Measurements from ENCODE around the gene KRT1. TPM values are rescaled to one million over a fixed set of nuclear protein-coding genes. Genes with fewer than 3 reads are reported as not detected.
"Not testable (repeated sequence)": the region's sequence is repeated elsewhere in the genome, so short reads cannot be mapped to it uniquely, and the experiment has no call there.

KRT1 gene
- polyA plus RNA-seq, 2 of the 4 experiments (the other 2 are of a cell fraction), result not detected

GRCh38 chr12:52715416-52715815 lies 35.2 kb upstream of the KRT1 start:
- Histone ChIP-seq H3K4me2 (no peak overlapping the region), H3K9me3 (no peaks in the 10 kb centered on the region), H3K4me1 (peaks cover 13% of the 10 kb centered on the region; the same call in 2 of the 3 replicates), H3K27ac (no peak overlapping the region), H3K4me3 (no peak overlapping the region)
- ChIA-PET CTCF (interaction anchor here (0.9 to 1.4 kb wide), 6 partner anchors 14 to 164 kb away, joined by 3 to 6 read pairs (median 3); no protein-coding TSS in a partner anchor), POLR2A (no interaction called here)
- WGBS (ENCODE audit: missing lambda C conversion rate), result 92% methylated on average over 14 of the region's 14 CpGs
- ATAC-seq, result peak in 1 of 2 experiments; percentile 46; a peak in 3 of 6 replicates
- TF ChIP-seq RAD21 (conservative IDR thresholded peaks at IDR 0.05 in 1 of 2, IDR thresholded peaks at IDR 0.05 in 1 of 2), result peak in 1 of 2 experiments; percentile 22; a peak in 2 of 5 replicates
- no peak for TF ChIP-seq JUNB (IDR thresholded peaks at IDR 0.05)
- no peak for FAIRE-seq
- DNase-seq (ENCODE audit: low read depth in 1 of 2, low spot score in 1 of 2), result peak; percentile 23 to 38

DNA sequence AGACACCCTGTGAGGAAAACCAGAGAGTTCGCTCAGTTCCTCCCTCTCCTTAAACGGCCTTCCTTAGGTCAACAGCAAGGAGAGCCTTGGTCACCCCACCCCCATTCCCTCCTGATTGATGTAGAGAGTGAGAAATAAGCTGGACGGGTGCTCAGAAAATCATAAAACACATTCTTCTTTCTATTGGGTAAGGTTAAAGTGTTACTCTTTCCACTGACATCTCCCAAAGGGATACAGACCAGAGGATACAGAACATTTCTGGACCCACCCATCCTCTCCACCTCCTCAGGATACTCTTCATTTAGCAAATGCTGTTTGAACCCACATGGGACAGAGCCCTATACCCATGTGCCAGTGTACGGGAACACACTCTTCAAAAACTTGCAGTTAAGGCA lies 34.7 kb upstream of the KRT1 start:
- ChIA-PET POLR2A (no interaction called here), CTCF (interaction anchor here (0.9 to 1.3 kb wide), 8 partner anchors 14 to 165 kb away, joined by 3 to 6 read pairs (median 3); no protein-coding TSS in a partner anchor)
- Histone ChIP-seq H3K4me3 (no peak overlapping the region; the same call in 1 of the 3 replicates), H3K4me2 (peak overlapping the region; percentile 91), H3K27ac (peak overlapping the region in 1 of 2 experiments; percentile 93; a peak in 2 of 6 replicates), H3K9me3 (no peaks in the 10 kb centered on the region), H3K4me1 (peaks cover 8% of the 10 kb centered on the region; the same call in 1 of the 3 replicates)
- ATAC-seq (peak in 1 of 2 experiments; percentile 7; a peak in 2 of 6 replicates), DNase-seq (ENCODE audit: low read depth in 1 of 2, low spot score in 1 of 2) (no peak), FAIRE-seq (no peak)
- 93% methylated on average over 4 of the region's 4 CpGs for WGBS (ENCODE audit: missing lambda C conversion rate)
- no peak for TF ChIP-seq MYC (IDR thresholded peaks at IDR 0.05; ENCODE audit: borderline replicate concordance, low read length)
- no peak for TF ChIP-seq RAD21 (conservative IDR thresholded peaks at IDR 0.05 in 1 of 2, IDR thresholded peaks at IDR 0.05 in 1 of 2)
- TF ChIP-seq JUN (IDR thresholded peaks at IDR 0.05), result no peak
- no peak for TF ChIP-seq CHD2 (IDR thresholded peaks at IDR 0.05; ENCODE audit: low read length, partially characterized antibody)
- no peak for TF ChIP-seq FOXS1 (CRISPR knock-in tag; IDR thresholded peaks at IDR 0.05)
- no peak for TF ChIP-seq CEBPB (IDR thresholded peaks at IDR 0.05)
- no peak for TF ChIP-seq SREBF2 (IDR thresholded peaks at IDR 0.05)
- TF ChIP-seq HOXB13 (CRISPR knock-in tag; IDR thresholded peaks at IDR 0.05; ENCODE audit: low read depth), result no peak
- no peak for TF ChIP-seq EHF (CRISPR knock-in tag; IDR thresholded peaks at IDR 0.05)
- TF ChIP-seq HOXA7 (CRISPR knock-in tag; IDR thresholded peaks at IDR 0.05), result no peak
- no peak for TF ChIP-seq CBX8 (IDR thresholded peaks at IDR 0.05)
- TF ChIP-seq BHLHE40 (IDR thresholded peaks at IDR 0.05; ENCODE audit: low read depth, low read length), result no peak
- no peak for TF ChIP-seq BCL3 (IDR thresholded peaks at IDR 0.05)
- TF ChIP-seq RFX5 (IDR thresholded peaks at IDR 0.05), result no peak
- no peak for TF ChIP-seq FOSL2 (IDR thresholded peaks at IDR 0.05)
- TF ChIP-seq FOSL2 (CRISPR knock-in tag; IDR thresholded peaks at IDR 0.05), result no peak
- TF ChIP-seq POLR2AphosphoS2 (conservative IDR thresholded peaks at IDR 0.05; ENCODE audit: low read length), result no peak
- TF ChIP-seq TP53 (CRISPR knock-in tag; IDR thresholded peaks at IDR 0.05), result no peak
- no peak for TF ChIP-seq PHF8 (IDR thresholded peaks at IDR 0.05; ENCODE audit: borderline replicate concordance, low read depth)
- TF ChIP-seq SMC3 (IDR thresholded peaks at IDR 0.05), result no peak

DNA sequence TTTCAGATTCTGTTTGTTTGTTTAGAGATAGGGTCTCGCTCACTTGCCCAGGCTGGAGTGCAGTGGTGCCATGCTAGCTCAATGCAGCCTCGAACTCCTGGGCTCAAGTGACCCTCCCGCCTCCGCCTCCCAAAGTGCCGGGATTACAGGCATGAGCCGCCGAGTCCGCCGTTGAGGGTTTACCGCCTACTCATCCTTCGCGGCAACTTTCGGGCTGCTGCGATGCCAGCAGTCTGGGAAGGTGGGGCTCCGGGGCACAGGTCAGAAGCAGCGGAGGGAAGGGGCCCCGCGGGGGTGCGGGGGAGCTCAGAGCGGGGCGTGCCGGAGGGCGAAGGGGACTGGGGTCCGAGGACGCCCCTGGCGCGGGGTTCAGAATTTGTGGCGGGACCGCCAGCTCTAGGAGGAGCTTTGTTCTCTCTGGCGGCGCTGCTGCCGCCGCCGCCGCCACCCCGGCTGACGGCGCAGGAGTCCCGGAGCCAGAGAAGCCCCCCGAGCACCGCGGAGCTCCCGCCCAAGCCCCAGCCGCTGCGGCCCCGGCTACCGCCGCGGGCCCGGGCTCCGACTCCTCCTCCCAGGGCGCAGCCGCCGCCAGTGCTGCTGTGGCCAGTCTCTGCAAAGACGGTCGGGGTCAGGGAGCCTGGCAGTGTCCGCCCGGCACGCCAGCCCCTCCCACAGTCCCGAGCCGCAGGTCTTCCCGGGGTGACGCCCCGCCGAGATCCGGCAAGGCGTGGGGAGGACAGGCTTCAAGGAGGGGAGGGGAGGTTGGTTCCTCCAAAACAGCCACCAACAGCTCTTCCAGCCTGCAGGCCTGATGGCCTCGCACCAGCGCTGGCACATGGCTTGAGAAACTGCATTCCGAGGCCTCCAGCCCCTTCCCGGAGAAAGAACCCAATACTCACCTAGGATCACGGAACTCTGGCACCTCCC lies 34.0 kb upstream of the KRT1 start:
- TF ChIP-seq RARB (CRISPR knock-in tag; IDR thresholded peaks at IDR 0.05), result no peak
- TF ChIP-seq, protein P1, sequence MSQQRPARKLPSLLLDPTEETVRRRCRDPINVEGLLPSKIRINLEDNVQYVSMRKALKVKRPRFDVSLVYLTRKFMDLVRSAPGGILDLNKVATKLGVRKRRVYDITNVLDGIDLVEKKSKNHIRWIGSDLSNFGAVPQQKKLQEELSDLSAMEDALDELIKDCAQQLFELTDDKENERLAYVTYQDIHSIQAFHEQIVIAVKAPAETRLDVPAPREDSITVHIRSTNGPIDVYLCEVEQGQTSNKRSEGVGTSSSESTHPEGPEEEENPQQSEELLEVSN (IDR thresholded peaks at IDR 0.05; ENCODE audit: borderline replicate concordance, low read depth), result peak; percentile 85
- no peak for TF ChIP-seq HEYL (CRISPR knock-in tag; IDR thresholded peaks at IDR 0.05)
- TF ChIP-seq, protein P2, sequence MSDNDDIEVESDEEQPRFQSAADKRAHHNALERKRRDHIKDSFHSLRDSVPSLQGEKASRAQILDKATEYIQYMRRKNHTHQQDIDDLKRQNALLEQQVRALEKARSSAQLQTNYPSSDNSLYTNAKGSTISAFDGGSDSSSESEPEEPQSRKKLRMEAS (IDR thresholded peaks at IDR 0.05), result peak; percentile 90
- TF ChIP-seq ZFP36 (IDR thresholded peaks at IDR 0.05; ENCODE audit: borderline replicate concordance, partially characterized antibody), result peak; percentile 44
- ATAC-seq (peak; percentile 82 to 92), FAIRE-seq (no peak), DNase-seq (ENCODE audit: low read depth in 1 of 2, low spot score in 1 of 2) (peak; percentile 42 to 54)
- Histone ChIP-seq H3K27ac (peak overlapping the region; percentile 67 to 93), H3K4me2 (peak overlapping the region; percentile 91), H3K9me3 (no peaks in the 10 kb centered on the region), H3K4me3 (peak overlapping the region; percentile 53), H3K4me1 (peaks cover 8% of the 10 kb centered on the region; the same call in 1 of the 3 replicates)
- ChIA-PET POLR2A (no interaction called here), CTCF (interaction anchor here (0.9 to 2.1 kb wide), 10 partner anchors 15 to 724 kb away, joined by 3 to 6 read pairs (median 3); no protein-coding TSS in a partner anchor)
- 19% methylated on average over 26 of the region's 72 CpGs for WGBS (ENCODE audit: missing lambda C conversion rate)

DNA sequence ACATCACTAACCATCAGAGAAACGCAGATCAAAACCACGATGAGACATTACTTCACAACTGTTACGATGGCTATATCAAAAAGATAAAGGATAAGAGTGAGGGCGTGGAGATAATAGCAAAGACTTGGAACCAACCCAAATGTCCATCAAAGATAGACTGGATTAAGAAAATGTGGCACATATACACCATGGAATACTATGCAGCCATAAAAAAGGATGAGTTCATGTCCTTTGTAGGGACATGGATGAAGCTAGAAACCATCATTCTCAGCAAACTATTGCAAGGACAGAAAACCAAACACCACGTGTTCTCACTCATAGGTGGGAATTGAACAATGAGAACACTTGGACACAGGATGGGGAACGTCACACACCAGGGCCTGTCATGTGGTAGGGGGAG lies 31.9 kb upstream of the KRT1 start:
- DNase-seq (ENCODE audit: low read depth in 1 of 2, low spot score in 1 of 2); ATAC-seq; POLR2A ChIA-PET; H3K4me1 ChIP-seq; FAIRE-seq; H3K4me2 ChIP-seq; H3K27ac ChIP-seq; H3K9me3 ChIP-seq; H3K4me3 ChIP-seq: not testable (repeated sequence)
- CTCF ChIA-PET, result interaction anchor here (1.4 to 2.1 kb wide), 2 partner anchors 153 to 332 kb away, joined by 3 to 6 read pairs; no protein-coding TSS in a partner anchor
- 76% methylated on average over 6 of the region's 6 CpGs for WGBS (ENCODE audit: missing lambda C conversion rate)
